ENCODE results near the gene HAUS1.
"Not testable (repeated sequence)": the region's sequence is repeated elsewhere in the genome, so short reads cannot be mapped to it uniquely, and the experiment has no call there.

The HAUS1 gene

GRCh38 chr18:46156124-46156745, 52.0 kb downstream of the HAUS1 start:
- no peak for DNase-seq (ENCODE audit: low read depth in 4 of 4, low spot score in 1 of 4)

DNA sequence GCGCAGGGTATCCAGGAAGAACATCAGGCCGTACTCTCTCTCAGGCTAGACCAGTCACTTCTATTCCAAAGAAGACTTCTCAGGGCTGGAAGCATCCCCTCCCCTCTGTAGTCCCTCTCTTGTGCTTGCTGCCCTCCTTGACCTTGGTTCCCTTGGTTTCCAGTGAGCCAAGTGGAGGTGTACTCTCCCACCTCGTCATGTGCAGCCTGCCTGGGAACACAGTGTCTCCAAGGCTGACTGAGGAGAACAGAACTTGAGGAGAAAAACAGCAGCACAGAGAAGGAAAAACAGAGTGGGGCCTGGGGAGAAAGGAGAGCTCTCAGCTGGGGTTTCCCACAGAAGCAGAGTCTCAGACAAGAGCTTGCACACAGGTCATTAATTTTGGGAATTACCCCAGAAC, 52.7 kb downstream of the HAUS1 start:
- DNase-seq (ENCODE audit: low read depth in 4 of 4, low spot score in 1 of 4), result no peak

GRCh38 chr18:46158499-46158898, 54.3 kb downstream of the HAUS1 start:
- no peak for DNase-seq (ENCODE audit: low read depth in 4 of 4, low spot score in 1 of 4)

DNA sequence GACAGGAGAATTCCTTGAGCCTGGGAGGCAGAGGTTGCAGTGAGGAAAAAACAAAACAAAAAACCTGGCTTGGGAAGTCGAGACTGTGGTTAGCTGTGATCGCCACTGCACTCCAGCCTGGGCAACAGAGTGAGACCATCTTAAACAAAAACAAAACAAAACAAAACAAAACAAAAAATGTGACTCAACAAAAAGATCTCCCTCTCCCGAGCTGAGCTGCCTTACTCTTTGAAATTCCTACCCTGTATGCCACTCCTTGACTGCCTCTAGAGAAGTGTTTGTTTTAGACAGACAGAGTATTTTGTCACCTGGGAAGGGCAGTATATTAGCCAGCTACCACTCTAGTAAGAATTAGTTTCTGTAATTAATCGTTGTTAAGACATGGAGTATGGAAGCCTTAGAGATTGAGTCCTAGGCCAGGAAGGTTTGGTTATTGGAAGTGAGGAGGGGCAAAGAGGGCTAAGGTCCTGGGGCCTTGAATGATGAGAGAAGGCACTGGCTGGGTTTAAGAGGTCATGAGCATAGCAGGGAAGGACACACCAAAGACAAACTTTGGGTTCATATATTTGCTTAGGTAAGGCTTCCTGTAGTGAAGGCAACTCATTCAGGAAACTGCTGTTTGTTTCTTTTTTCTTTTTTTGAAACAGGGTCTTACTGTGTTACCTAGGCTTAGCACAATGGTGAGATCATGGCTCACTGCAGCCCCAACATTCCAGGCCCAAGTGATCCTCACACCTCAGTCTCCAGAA, 56.0 kb downstream of the HAUS1 start:
- no peak for DNase-seq (ENCODE audit: low read depth in 4 of 4, low spot score in 1 of 4)

DNA sequence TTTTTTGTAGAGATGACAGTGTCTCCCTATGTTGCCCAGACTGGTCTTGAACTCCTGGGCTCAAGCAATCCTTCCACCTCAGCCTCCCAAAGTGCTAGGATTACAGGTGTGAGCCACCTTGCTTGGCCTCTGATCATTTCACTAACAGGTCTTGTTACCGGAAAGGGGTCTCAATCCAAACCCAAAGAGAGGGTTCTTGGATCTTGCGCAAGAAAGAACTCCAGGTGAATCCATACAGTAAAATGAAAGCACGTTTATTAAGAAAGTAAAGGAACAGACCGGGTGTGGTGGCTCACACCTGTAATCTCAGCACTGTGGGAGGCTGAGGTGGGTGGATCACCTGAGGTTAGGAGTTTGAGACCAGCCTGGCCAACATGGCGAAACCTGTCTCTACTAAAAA, 56.7 kb downstream of the HAUS1 start:
- DNase-seq (ENCODE audit: low read depth in 4 of 4, low spot score in 1 of 4), result not testable (repeated sequence)

- DNase-seq (ENCODE audit: low read depth in 4 of 4, low spot score in 1 of 4), result no peak
Observed at GRCh38 chr18:46161703-46162396, 57.7 kb downstream of the HAUS1 start.

DNA sequence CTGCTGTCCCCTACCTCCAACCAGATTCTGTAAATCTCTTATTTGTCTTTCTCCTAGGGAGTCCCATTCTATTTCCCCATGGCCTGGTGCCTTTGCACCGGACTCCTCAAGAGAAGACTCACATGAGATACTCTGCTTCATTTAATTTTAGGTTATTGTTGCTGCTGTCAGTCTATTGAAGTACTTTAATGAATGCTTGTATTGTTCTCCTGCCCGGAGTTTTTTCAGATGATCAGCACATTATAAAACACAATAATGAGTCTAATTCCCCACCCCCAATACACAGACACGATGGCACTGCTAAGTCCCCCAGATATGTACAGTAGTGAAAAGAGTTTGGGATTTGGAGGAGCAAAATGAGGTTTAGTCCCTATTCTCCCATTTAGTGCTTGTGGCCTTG, 58.9 kb downstream of the HAUS1 start:
- DNase-seq (ENCODE audit: low read depth in 4 of 4, low spot score in 1 of 4), result no peak

- no peak for DNase-seq (ENCODE audit: low read depth in 4 of 4, low spot score in 1 of 4)
Observed at GRCh38 chr18:46163941-46164499, 59.8 kb downstream of the HAUS1 start.

- DNase-seq (ENCODE audit: low read depth in 4 of 4, low spot score in 1 of 4), result not testable (repeated sequence)
Observed at GRCh38 chr18:46164502-46164901, 60.3 kb downstream of the HAUS1 start.

- DNase-seq (ENCODE audit: low read depth in 4 of 4, low spot score in 1 of 4), result no peak
Observed at GRCh38 chr18:46164920-46165319, 60.7 kb downstream of the HAUS1 start.

- no peak for DNase-seq (ENCODE audit: low read depth in 4 of 4, low spot score in 1 of 4)
Observed at GRCh38 chr18:46166261-46166970, 62.2 kb downstream of the HAUS1 start.

DNA sequence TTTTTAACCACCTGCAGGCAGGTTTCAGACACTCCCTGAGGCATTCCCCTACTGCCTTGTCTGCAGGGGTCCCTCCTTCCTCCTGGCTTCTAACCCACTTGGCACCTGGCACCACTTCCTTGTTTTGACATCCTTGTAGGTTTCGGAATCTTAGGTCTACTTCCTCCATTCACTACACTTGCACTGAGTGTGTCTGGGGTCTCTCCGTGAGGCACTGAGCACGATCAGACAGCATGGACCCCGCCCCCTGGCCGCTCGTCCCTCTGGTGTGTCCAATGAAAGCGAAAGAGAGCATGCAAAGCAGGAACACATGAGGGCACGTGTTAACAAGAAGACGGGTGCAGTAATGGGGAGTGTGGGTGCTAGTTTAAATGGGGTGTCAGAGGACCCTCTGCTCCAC, 63.8 kb downstream of the HAUS1 start:
- no peak for DNase-seq (ENCODE audit: low read depth in 4 of 4, low spot score in 1 of 4)

DNA sequence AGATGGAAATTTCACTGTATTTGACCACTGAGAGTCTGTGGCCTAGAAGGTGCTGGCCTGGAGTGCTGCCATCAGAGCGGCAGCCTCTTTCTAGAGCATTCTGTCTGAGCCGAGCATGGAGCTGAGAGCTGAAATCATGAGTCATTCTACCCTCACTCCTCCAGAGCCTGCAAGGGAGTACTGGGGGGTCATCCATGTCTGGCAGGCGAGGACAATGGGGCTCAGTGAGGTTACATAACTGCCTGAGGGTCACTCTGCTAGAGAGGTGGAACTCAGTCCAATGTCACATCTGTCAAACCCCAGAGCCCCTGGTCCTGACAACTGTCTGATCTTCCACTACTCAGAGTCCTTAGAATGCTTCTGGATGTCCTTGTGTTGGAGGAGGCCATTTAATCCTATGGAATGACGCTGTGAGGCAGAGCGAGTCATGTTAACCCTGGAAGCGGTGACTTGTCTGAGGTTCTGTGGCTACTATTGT, 65.3 kb downstream of the HAUS1 start:
- DNase-seq (ENCODE audit: low read depth in 4 of 4, low spot score in 1 of 4), result no peak

- DNase-seq (ENCODE audit: low read depth in 4 of 4, low spot score in 1 of 4), result no peak
Observed at GRCh38 chr18:46171331-46171730, 67.1 kb downstream of the HAUS1 start.

- DNase-seq (ENCODE audit: low read depth in 4 of 4, low spot score in 1 of 4), result peak; percentile 85 to 91 (median 88)
Observed at GRCh38 chr18:46173393-46174341, 69.5 kb downstream of the HAUS1 start.

- peak in 2 of 4 experiments; percentile 20 to 43 for DNase-seq (ENCODE audit: low read depth in 4 of 4, low spot score in 1 of 4)
Observed at GRCh38 chr18:46174342-46175041, 70.3 kb downstream of the HAUS1 start.

GRCh38 chr18:46176001-46176400, 71.8 kb downstream of the HAUS1 start:
- no peak for DNase-seq (ENCODE audit: low read depth in 4 of 4, low spot score in 1 of 4)

Measured in stimulated activated CD4-positive, alpha-beta T cell treated with anti-CD3 and anti-CD28 coated beads, Interleukin-1b, Interleukin-23, amount 100 ng/mL, for 24 hours (primary cell).